Measurements from ENCODE around the gene NR6A1.

The NR6A1 gene

GRCh38 chr9:124694414-124695279, 76.5 kb downstream of the NR6A1 start:
- no peaks in the 10 kb centered on the region for H3K9me2 ChIP-seq (replicated peaks; ENCODE audit: insufficient read depth, low read length)
- H3K9me3 ChIP-seq (ENCODE audit: insufficient read depth, low read length), result no peaks in the 10 kb centered on the region
- no peaks in the 10 kb centered on the region for H3K27me3 ChIP-seq (ENCODE audit: low read length)
- no peaks in the 10 kb centered on the region for H3K79me2 ChIP-seq (ENCODE audit: insufficient read depth, low read length)
- no peaks in the 10 kb centered on the region for H4K20me1 ChIP-seq (ENCODE audit: low read depth, low read length)
- H3K9ac ChIP-seq (ENCODE audit: low read length), result no peak overlapping the region
- H3K36me3 ChIP-seq (ENCODE audit: low read length), result no peaks in the 10 kb centered on the region
- H3K27ac ChIP-seq (ENCODE audit: low read depth, low read length), result no peak overlapping the region
- H3K4me3 ChIP-seq (ENCODE audit: insufficient read depth, low read length, poor library complexity, severe bottlenecking), result no peak overlapping the region
- no peak overlapping the region for H2AFZ ChIP-seq (ENCODE audit: low read depth, low read length, severe bottlenecking)
- no peak overlapping the region for H3K4me2 ChIP-seq (ENCODE audit: low read depth, low read length, poor library complexity, severe bottlenecking)
- H3F3A ChIP-seq (ENCODE audit: insufficient read depth), result no peaks in the 10 kb centered on the region
- TF ChIP-seq CTCF (IDR thresholded peaks at IDR 0.05; ENCODE audit: insufficient read depth, low read length, poor library complexity, severe bottlenecking) (no peak), EZH2phosphoT487 (conservative IDR thresholded peaks at IDR 0.05; ENCODE audit: low read length) (no peak)

- Histone ChIP-seq H3K9me2 (replicated peaks; ENCODE audit: insufficient read depth, low read length) (no peaks in the 10 kb centered on the region), H3K4me2 (ENCODE audit: low read depth, low read length, poor library complexity, severe bottlenecking) (no peak overlapping the region), H3K27me3 (ENCODE audit: low read length) (no peaks in the 10 kb centered on the region), H4K20me1 (ENCODE audit: low read depth, low read length) (no peaks in the 10 kb centered on the region), H3K27ac (ENCODE audit: low read depth, low read length) (no peak overlapping the region), H3K9me3 (ENCODE audit: insufficient read depth, low read length) (no peaks in the 10 kb centered on the region), H3K79me2 (ENCODE audit: insufficient read depth, low read length) (no peaks in the 10 kb centered on the region), H2AFZ (ENCODE audit: low read depth, low read length, severe bottlenecking) (no peak overlapping the region), H3F3A (ENCODE audit: insufficient read depth) (no peaks in the 10 kb centered on the region), H3K4me3 (ENCODE audit: insufficient read depth, low read length, poor library complexity, severe bottlenecking) (no peak overlapping the region), H3K9ac (ENCODE audit: low read length) (no peak overlapping the region), H3K36me3 (ENCODE audit: low read length) (no peaks in the 10 kb centered on the region)
- TF ChIP-seq EZH2phosphoT487 (conservative IDR thresholded peaks at IDR 0.05; ENCODE audit: low read length) (no peak), CTCF (IDR thresholded peaks at IDR 0.05; ENCODE audit: insufficient read depth, low read length, poor library complexity, severe bottlenecking) (no peak)
These were observed 77.7 kb downstream of the NR6A1 start for GRCh38 chr9:124693403-124693802.

- Histone ChIP-seq H3K9me2 (replicated peaks; ENCODE audit: insufficient read depth, low read length) (no peaks in the 10 kb centered on the region), H2AFZ (ENCODE audit: low read depth, low read length, severe bottlenecking) (no peak overlapping the region), H3K4me3 (ENCODE audit: insufficient read depth, low read length, poor library complexity, severe bottlenecking) (no peak overlapping the region), H3F3A (ENCODE audit: insufficient read depth) (no peaks in the 10 kb centered on the region), H3K27ac (ENCODE audit: low read depth, low read length) (no peak overlapping the region), H3K27me3 (ENCODE audit: low read length) (no peaks in the 10 kb centered on the region), H3K4me2 (ENCODE audit: low read depth, low read length, poor library complexity, severe bottlenecking) (no peak overlapping the region), H3K9me3 (ENCODE audit: insufficient read depth, low read length) (no peaks in the 10 kb centered on the region), H3K9ac (ENCODE audit: low read length) (no peak overlapping the region), H3K36me3 (ENCODE audit: low read length) (no peaks in the 10 kb centered on the region), H4K20me1 (ENCODE audit: low read depth, low read length) (0 out of 2 replicates have a peak, but pooled peaks cover 3% of the 10 kb centered on the region), H3K79me2 (ENCODE audit: insufficient read depth, low read length) (no peaks in the 10 kb centered on the region)
- TF ChIP-seq EZH2phosphoT487 (conservative IDR thresholded peaks at IDR 0.05; ENCODE audit: low read length), result no peak
- no peak for TF ChIP-seq CTCF (IDR thresholded peaks at IDR 0.05; ENCODE audit: insufficient read depth, low read length, poor library complexity, severe bottlenecking)
These were observed 82.7 kb downstream of the NR6A1 start for GRCh38 chr9:124688238-124688904.
